Measurements from ENCODE around the gene CUEDC2. TPM values are rescaled to one million over a fixed set of nuclear protein-coding genes. Genes with fewer than 3 reads are reported as not detected.

CUEDC2 gene
- total RNA-seq, 2 experiments from 2014 or later: 73.5 to 78.2 TPM

- ATAC-seq: no peak
- CTCF ChIA-PET: interaction anchor here (1.4 to 16.5 kb wide), 3 partner anchors 16 to 183 kb away, joined by 4 to 271 read pairs (median 12); partner anchors contain the start of gene ELOVL3
- peaks cover 32% of the 10 kb centered on the region for H3K4me1 Mint-ChIP-seq
- peaks cover 28% of the 10 kb centered on the region for H3K36me3 Mint-ChIP-seq
- H3K27ac Mint-ChIP-seq: no peak overlapping the region
- no peaks in the 10 kb centered on the region for H3K9me3 Mint-ChIP-seq (ENCODE audit: low read depth)
- no peak for DNase-seq
- H3K27me3 Mint-ChIP-seq: no peaks in the 10 kb centered on the region
- no peak overlapping the region for H3K4me3 Mint-ChIP-seq
These were observed 31.1 kb downstream of the CUEDC2 start for GRCh38 chr10:102401342-102401654.

DNA sequence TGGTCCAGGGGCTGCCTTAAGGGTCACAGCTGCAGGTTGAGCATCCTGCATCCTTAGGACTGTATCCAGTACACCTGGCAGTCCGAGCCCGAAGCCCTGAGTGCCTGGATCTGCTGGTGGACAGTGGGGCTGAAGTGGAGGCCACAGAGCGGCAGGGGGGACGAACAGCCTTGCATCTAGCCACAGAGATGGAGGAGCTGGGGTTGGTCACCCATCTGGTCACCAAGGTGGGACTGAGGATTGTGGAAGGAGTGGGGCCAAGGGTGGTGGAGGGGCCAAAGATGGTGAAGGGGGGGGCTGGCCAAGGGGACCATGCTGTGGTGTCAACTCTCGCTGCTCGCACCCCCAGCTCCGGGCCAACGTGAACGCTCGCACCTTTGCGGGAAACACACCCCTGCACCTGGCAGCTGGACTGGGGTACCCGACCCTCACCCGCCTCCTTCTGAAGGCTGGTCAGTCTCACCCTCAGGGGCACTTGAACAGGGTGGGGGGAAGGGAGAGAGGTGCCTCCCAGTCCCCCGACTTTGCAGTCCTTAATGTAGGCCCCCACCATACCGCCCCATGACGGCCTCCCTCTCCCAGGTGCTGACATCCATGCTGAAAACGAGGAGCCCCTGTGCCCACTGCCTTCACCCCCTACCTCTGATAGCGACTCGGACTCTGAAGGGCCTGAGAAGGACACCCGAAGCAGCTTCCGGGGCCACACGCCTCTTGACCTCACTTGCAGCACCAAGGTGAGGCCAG, 31.6 kb downstream of the CUEDC2 start:
- H3K36me3 Mint-ChIP-seq: peaks cover 30% of the 10 kb centered on the region
- peaks cover 36% of the 10 kb centered on the region for H3K4me1 Mint-ChIP-seq
- no peak overlapping the region for H3K4me3 Mint-ChIP-seq
- no peak for ATAC-seq
- H3K9me3 Mint-ChIP-seq (ENCODE audit: low read depth): no peaks in the 10 kb centered on the region
- no peak overlapping the region for H3K27ac Mint-ChIP-seq
- CTCF ChIA-PET: interaction anchor here (1.1 to 16.5 kb wide), 8 partner anchors 11 to 237 kb away, joined by 3 to 271 read pairs (median 9); partner anchors contain the start of genes ELOVL3 and FBXL15
- no peak for DNase-seq
- H3K27me3 Mint-ChIP-seq: no peaks in the 10 kb centered on the region

- H3K4me1 Mint-ChIP-seq: peaks cover 36% of the 10 kb centered on the region
- H3K36me3 Mint-ChIP-seq: peaks cover 30% of the 10 kb centered on the region
- ATAC-seq: no peak
- H3K27me3 Mint-ChIP-seq: no peaks in the 10 kb centered on the region
- CTCF ChIA-PET: interaction anchor here (1.1 to 16.5 kb wide), 25 partner anchors 11 to 248 kb away, joined by 3 to 271 read pairs (median 6); partner anchors contain the start of genes ACTR1A, C10orf95, ELOVL3 and FBXL15
- no peak for DNase-seq
- H3K9me3 Mint-ChIP-seq (ENCODE audit: low read depth): no peaks in the 10 kb centered on the region
- H3K4me3 Mint-ChIP-seq: peak overlapping the region; percentile 52
- peak overlapping the region; percentile 62 for H3K27ac Mint-ChIP-seq
These were observed 32.3 kb downstream of the CUEDC2 start for GRCh38 chr10:102400076-102400475.

DNA sequence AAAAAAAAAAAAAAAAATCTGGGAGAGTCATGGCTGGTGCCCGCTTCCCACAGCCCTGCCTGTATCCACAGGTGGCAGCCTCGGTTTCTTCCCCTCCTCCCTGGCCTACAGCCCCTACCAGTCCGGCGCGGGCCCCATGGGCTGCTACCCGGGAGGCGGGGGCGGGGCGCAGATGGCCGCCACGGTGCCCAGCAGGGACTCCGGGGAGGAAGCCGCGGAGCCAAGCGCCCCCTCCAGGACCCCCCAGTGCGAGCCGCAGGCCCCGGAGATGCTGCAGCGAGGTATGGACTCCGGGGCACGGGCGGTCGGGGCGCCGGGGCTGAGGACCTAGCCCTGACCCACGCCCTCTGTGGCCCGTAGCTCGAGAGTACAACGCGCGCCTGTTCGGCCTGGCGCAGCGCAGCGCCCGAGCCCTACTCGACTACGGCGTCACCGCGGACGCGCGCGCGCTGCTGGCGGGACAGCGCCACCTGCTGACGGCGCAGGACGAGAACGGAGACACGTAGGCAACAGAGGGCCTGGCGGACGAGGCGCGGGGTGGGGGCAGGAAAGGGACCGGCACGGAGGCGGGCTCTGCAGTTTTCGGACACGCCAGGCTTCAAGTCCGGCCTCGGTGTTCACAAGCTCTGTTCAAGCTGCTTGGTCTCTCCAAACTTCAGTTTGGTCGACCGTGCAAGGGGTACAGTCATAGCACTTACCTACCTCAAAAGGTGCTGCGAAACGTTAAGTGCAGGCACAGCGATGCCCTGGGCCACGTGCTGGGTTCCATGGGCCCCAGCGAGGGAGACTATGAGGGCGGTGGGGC, 33.0 kb downstream of the CUEDC2 start:
- H3K27me3 Mint-ChIP-seq: no peaks in the 10 kb centered on the region
- H3K36me3 Mint-ChIP-seq: peaks cover 30% of the 10 kb centered on the region
- peaks cover 36% of the 10 kb centered on the region for H3K4me1 Mint-ChIP-seq

DNA sequence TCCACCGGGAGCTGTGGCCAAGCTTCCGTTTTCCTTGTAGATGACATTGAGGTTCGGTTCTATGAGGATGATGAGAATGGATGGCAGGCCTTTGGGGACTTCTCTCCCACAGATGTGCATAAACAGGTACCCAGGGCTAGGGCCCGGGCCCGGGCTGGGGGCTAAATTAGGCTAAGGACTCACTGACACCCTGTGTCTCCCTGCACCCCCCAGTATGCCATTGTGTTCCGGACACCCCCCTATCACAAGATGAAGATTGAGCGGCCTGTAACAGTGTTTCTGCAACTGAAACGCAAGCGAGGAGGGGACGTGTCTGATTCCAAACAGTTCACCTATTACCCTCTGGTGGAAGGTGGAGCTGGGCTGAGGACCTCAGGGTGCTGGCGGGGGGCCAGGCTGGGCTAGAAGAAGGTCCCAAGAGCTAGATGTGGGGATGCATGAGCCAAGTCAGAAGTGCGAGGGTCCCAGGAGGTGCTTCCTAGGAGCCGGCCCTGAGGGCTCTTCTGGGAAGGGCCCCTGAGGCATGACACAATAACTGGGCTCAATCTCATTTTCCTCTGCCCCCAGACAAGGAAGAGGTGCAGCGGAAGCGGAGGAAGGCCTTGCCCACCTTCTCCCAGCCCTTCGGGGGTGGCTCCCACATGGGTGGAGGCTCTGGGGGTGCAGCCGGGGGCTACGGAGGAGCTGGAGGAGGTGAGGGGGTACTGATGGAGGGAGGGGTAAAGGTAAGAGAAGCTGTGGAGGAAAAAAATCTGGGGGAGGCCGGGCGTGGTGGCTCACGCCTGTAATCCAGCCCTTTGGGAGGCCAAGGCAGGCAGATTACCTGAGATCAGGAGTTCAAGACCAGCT, 34.0 kb downstream of the CUEDC2 start:
- Mint-ChIP-seq H3K4me3 (peak overlapping the region; percentile 46), H3K36me3 (peaks cover 30% of the 10 kb centered on the region), H3K4me1 (peaks cover 38% of the 10 kb centered on the region), H3K27me3 (no peaks in the 10 kb centered on the region), H3K27ac (peak overlapping the region; percentile 49), H3K9me3 (ENCODE audit: low read depth) (no peaks in the 10 kb centered on the region)
- no peak for DNase-seq
- CTCF ChIA-PET: interaction anchor here (0.6 to 16.5 kb wide), 25 partner anchors 8 to 317 kb away, joined by 3 to 271 read pairs (median 4); partner anchors contain the start of genes ACTR1A, CUEDC2, ELOVL3 and FBXL15
- ATAC-seq: no peak

More for the DNA sequence above, 33.0 kb downstream of the CUEDC2 start:
- peak overlapping the region; percentile 52 for H3K4me3 Mint-ChIP-seq
- peak overlapping the region; percentile 59 for H3K27ac Mint-ChIP-seq
- CTCF ChIA-PET: interaction anchor here (0.6 to 16.5 kb wide), 38 partner anchors 8 to 316 kb away, joined by 3 to 271 read pairs (median 4); partner anchors contain the start of genes ACTR1A, C10orf95, CUEDC2 and ELOVL3
- peak; percentile 66 for ATAC-seq
- DNase-seq: peak; percentile 92
- H3K9me3 Mint-ChIP-seq (ENCODE audit: low read depth): no peaks in the 10 kb centered on the region

- no peak for DNase-seq
These were observed 34.9 kb downstream of the CUEDC2 start for GRCh38 chr10:102397222-102398171.

GRCh38 chr10:102396730-102397151, 35.6 kb downstream of the CUEDC2 start:
- Mint-ChIP-seq H3K4me1 (peaks cover 44% of the 10 kb centered on the region), H3K9me3 (ENCODE audit: low read depth) (no peaks in the 10 kb centered on the region), H3K4me3 (peak overlapping the region; percentile 84), H3K36me3 (peaks cover 26% of the 10 kb centered on the region), H3K27me3 (no peaks in the 10 kb centered on the region), H3K27ac (peak overlapping the region; percentile 90)
- ATAC-seq (no peak), DNase-seq (no peak)
- CTCF ChIA-PET: interaction anchor here (1.0 to 16.5 kb wide), 4 partner anchors 24 to 169 kb away, joined by 3 to 271 read pairs (median 14); partner anchors contain the start of genes ELOVL3 and FBXL15

More at GRCh38 chr10:102397222-102398171, 34.9 kb downstream of the CUEDC2 start:
- peak overlapping the region; percentile 84 for H3K4me3 Mint-ChIP-seq
- H3K9me3 Mint-ChIP-seq (ENCODE audit: low read depth): no peaks in the 10 kb centered on the region
- H3K27me3 Mint-ChIP-seq: no peaks in the 10 kb centered on the region
- CTCF ChIA-PET: interaction anchor here (0.8 to 16.5 kb wide), 8 partner anchors 14 to 170 kb away, joined by 3 to 271 read pairs (median 20); partner anchors contain the start of genes ELOVL3 and FBXL15
- peaks cover 44% of the 10 kb centered on the region for H3K4me1 Mint-ChIP-seq
- ATAC-seq: no peak
- peak overlapping the region; percentile 90 for H3K27ac Mint-ChIP-seq
- peaks cover 30% of the 10 kb centered on the region for H3K36me3 Mint-ChIP-seq

GRCh38 chr10:102396317-102396650, 36.1 kb downstream of the CUEDC2 start:
- Mint-ChIP-seq H3K9me3 (ENCODE audit: low read depth) (no peaks in the 10 kb centered on the region), H3K36me3 (peaks cover 26% of the 10 kb centered on the region), H3K27me3 (no peaks in the 10 kb centered on the region), H3K27ac (peak overlapping the region; percentile 90), H3K4me3 (peak overlapping the region; percentile 84), H3K4me1 (peaks cover 44% of the 10 kb centered on the region)
- DNase-seq (no peak), ATAC-seq (no peak)
- CTCF ChIA-PET: interaction anchor here (1.4 to 16.5 kb wide), 4 partner anchors 24 to 168 kb away, joined by 3 to 271 read pairs (median 28); partner anchors contain the start of genes ELOVL3 and FBXL15

GRCh38 chr10:102395400-102396316, 36.7 kb downstream of the CUEDC2 start, which contains the start of gene NFKB2:
NFKB2 (plus strand) TSS chr10:102395705; CDS start chr10:102395960, 255 bp downstream.
- ATAC-seq (peak; percentile 37), DNase-seq (peak; percentile 90)
- peak within 1 kb of the TSS; percentile 90 for H3K27ac Mint-ChIP-seq
- H3K9me3 Mint-ChIP-seq (ENCODE audit: low read depth): no peaks in the 10 kb centered on the region
- H3K36me3 Mint-ChIP-seq: peaks cover 26% of the 10 kb centered on the region
- no peaks in the 10 kb centered on the region for H3K27me3 Mint-ChIP-seq
- peaks cover 44% of the 10 kb centered on the region for H3K4me1 Mint-ChIP-seq
- CTCF ChIA-PET: interaction anchor here (0.7 to 16.5 kb wide), 15 partner anchors 10 to 260 kb away, joined by 3 to 271 read pairs (median 5); partner anchors contain the start of genes C10orf95, CUEDC2, ELOVL3 and FBXL15
- peak within 1 kb of the TSS; percentile 84 for H3K4me3 Mint-ChIP-seq

GRCh38 chr10:102394801-102395399, 37.5 kb downstream of the CUEDC2 start:
- peak overlapping the region; percentile 90 for H3K27ac Mint-ChIP-seq
- CTCF ChIA-PET: interaction anchor here (0.7 to 16.5 kb wide), 18 partner anchors 10 to 555 kb away, joined by 3 to 271 read pairs (median 4); partner anchors contain the start of genes C10orf95, CUEDC2, ELOVL3 and FBXL15
- no peaks in the 10 kb centered on the region for H3K27me3 Mint-ChIP-seq
- peaks cover 20% of the 10 kb centered on the region for H3K36me3 Mint-ChIP-seq
- DNase-seq: peak; percentile 68
- peak overlapping the region; percentile 84 for H3K4me3 Mint-ChIP-seq
- H3K9me3 Mint-ChIP-seq (ENCODE audit: low read depth): no peaks in the 10 kb centered on the region
- peaks cover 43% of the 10 kb centered on the region for H3K4me1 Mint-ChIP-seq
- ATAC-seq: no peak

Measured in activated CD8-positive, alpha-beta memory T cell treated with anti-CD3 and anti-CD28 coated beads, Interleukin-2, amount 10 ng/mL, durations not matched to agents 7 days and 5 days (primary cell).